Fibroblast of lung (primary cell): Measurements from ENCODE around the gene THRA.

Source experiments
- EZH2 ChIP-seq: IDR thresholded peaks from 2 replicates; pipeline ENCODE4 v1.5.1; 2012; ENCODE audit warnings: low read length, control low read depth, mild to moderate bottlenecking; ENCODE audit errors: missing control alignments
- TF ChIP-seq, protein P1 (sequence below), 2 donors: IDR thresholded peaks in 1 of 2; conservative IDR thresholded peaks in 1 of 2; 1 replicate in 1 of 2; 2 replicates in 1 of 2; pipeline ENCODE4 v1.5.1; 2011 to 2012; ENCODE audit warnings: low read length in 2 of 2, control low read depth in 1 of 2, inconsistent platforms in 1 of 2, low read depth in 1 of 2, mild to moderate bottlenecking in 1 of 2

DNA sequence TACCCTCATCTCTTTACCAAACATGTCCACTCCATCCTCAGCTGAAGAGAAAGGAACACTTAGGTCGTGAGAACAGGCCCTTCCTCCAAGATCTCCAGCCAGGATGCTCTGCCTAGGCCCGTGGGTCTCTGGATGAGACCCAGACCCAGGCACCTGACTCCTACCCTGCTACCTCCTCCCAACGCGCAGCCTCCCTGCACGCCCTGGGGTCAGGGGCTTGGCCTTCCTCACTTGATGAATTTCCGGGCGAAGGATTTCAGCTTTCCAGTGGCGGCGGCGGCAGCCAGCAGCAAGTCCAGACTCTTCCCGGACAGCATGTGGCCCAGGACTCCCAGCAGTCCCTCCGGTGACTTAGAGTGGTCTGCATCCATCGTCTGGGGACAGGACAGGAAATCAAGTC is 34.2 kb upstream of the THRA start:
- TF ChIP-seq, protein P1, sequence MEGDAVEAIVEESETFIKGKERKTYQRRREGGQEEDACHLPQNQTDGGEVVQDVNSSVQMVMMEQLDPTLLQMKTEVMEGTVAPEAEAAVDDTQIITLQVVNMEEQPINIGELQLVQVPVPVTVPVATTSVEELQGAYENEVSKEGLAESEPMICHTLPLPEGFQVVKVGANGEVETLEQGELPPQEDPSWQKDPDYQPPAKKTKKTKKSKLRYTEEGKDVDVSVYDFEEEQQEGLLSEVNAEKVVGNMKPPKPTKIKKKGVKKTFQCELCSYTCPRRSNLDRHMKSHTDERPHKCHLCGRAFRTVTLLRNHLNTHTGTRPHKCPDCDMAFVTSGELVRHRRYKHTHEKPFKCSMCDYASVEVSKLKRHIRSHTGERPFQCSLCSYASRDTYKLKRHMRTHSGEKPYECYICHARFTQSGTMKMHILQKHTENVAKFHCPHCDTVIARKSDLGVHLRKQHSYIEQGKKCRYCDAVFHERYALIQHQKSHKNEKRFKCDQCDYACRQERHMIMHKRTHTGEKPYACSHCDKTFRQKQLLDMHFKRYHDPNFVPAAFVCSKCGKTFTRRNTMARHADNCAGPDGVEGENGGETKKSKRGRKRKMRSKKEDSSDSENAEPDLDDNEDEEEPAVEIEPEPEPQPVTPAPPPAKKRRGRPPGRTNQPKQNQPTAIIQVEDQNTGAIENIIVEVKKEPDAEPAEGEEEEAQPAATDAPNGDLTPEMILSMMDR (conservative IDR thresholded peaks at IDR 0.05 in 1 of 2, IDR thresholded peaks at IDR 0.05 in 1 of 2; ENCODE audit: low read depth in 1 of 2, low read length in 2 of 2), result no peak
- TF ChIP-seq EZH2, result no peak
